Spleen (tissue), 11 donors: ENCODE results near the gene CSF3R. TPM values are rescaled to one million over a fixed set of nuclear protein-coding genes. Genes with fewer than 3 reads are reported as not detected.

Source experiments
- DNase-seq: peaks from one replicate; pipeline ENCODE4 v3.0.0-alpha.2; 2020
- H3K27ac ChIP-seq, 8 donors: fragments of 200-600 bp; sonication (generic) in 7 of 8; 1 replicate in 4 of 8; 2 replicates in 4 of 8; pipeline versions ENCODE4 v1.5.0 to v1.8.0; 2016 to 2021; ENCODE audit warnings: inconsistent platforms in 4 of 8, mild to moderate bottlenecking in 4 of 8, moderate library complexity in 1 of 8
- H3K27me3 ChIP-seq, 7 donors: fragments of 200-600 bp; sonication (generic) in 6 of 7; replicated peaks in 1 of 7; 1 replicate in 4 of 7; 2 replicates in 3 of 7; pipeline versions ENCODE4 v1.5.0 to v1.8.0; 2016 to 2021; ENCODE audit warnings: inconsistent platforms in 3 of 7, mild to moderate bottlenecking in 1 of 7
- H3K36me3 ChIP-seq, 6 donors: fragments of 200-600 bp; sonication (generic) in 5 of 6; 1 replicate in 4 of 6; 2 replicates in 2 of 6; pipeline versions ENCODE4 v1.5.0 to v1.8.0; 2016 to 2021; ENCODE audit warnings: inconsistent platforms in 2 of 6
- H3K4me1 ChIP-seq, 6 donors: fragments of 200-600 bp; sonication (generic) in 5 of 6; 1 replicate in 3 of 6; 2 replicates in 3 of 6; pipeline versions ENCODE4 v1.5.0 to v1.8.0; 2016 to 2021; ENCODE audit warnings: inconsistent platforms in 3 of 6
- H3K4me3 ChIP-seq, 8 donors: fragments of 200-600 bp; sonication (generic) in 7 of 8; 1 replicate in 4 of 8; 2 replicates in 4 of 8; pipeline versions ENCODE4 v1.5.0 to v1.8.0; 2016 to 2021; ENCODE audit warnings: inconsistent platforms in 4 of 8, mild to moderate bottlenecking in 4 of 8, moderate library complexity in 2 of 8
- H3K9me3 ChIP-seq, 8 donors: fragments of 200-600 bp; sonication (generic) in 7 of 8; 1 replicate in 4 of 8; 2 replicates in 4 of 8; pipeline versions ENCODE4 v1.5.0 to v1.8.0; 2016 to 2021; ENCODE audit warnings: inconsistent platforms in 4 of 8
- CTCF ChIP-seq, 11 experiments: fragments of 200-600 bp in 7 of 11; fragments of 450-650 bp in 4 of 11; sonication (generic) in 4 of 11; IDR thresholded peaks in 8 of 11; conservative IDR thresholded peaks in 3 of 11; 1 replicate in 7 of 11; 2 replicates in 4 of 11; pipeline versions ENCODE4 v1.4.0 to v1.8.0; 2016 to 2021; ENCODE audit warnings: antibody characterized with exemption in 11 of 11, inconsistent platforms in 4 of 11, mild to moderate bottlenecking in 1 of 11
- POLR2A ChIP-seq, 3 donors: fragments of 450-650 bp; IDR thresholded peaks; one replicate each; pipeline ENCODE4 v1.5.1; 2017; ENCODE audit warnings: antibody characterized with exemption in 3 of 3, mild to moderate bottlenecking in 1 of 3
- POLR2AphosphoS5 ChIP-seq, 3 donors: sonication (generic); formaldehyde crosslinking; IDR thresholded peaks; one replicate each; pipeline ENCODE4 v1.5.1; 2017; ENCODE audit warnings: antibody characterized with exemption in 3 of 3
- WGBS, 5 donors: extraction: QIAGEN DNeasy Blood & Tissue Kit in 3 of 5; methylation state at CpG; one replicate each; pipeline versions ENCODE4 v1.1.5 to v1.1.7; 2013 to 2018; 5-methylcytosine and 5-hydroxymethylcytosine counted together
- intact Hi-C: fragments of 100-400 bp; cut with DNase I; formaldehyde crosslinking; loops from one replicate; pipeline ENCODE4 v1.15.0; 2023; ENCODE audit warnings: low total_unique reads
- polyA plus RNA-seq, 3 donors: library from polyadenylated mRNA; stranded (reverse); fragments of 200-250 nt; gene quantifications; one replicate each; pipeline ENCODE4 v1.2.1, GENCODE V29; 2013
- total RNA-seq, 7 donors: library from RNA; depleted of rRNA in 3 of 7; stranded (reverse); fragments of >200 nt in 3 of 7; fragmentation: NEBNext Ultra II Directional in 4 of 7; extraction: Animal tissue kit (Norgen Biotek cat#: 25700) in 4 of 7; gene quantifications; one replicate each; pipeline versions ENCODE4 v1.1.0 to v1.2.1, GENCODE V29; 2016 to 2021
- donor health status: healthy with polysubstance abuse.
- donor health status: DM: no; HTN: no; CAD: no; lungs with moderate emphysema.
- donor health status: DM: no; HTN: no; CAD: no.
- donor health status: Bipolar disorder and iron deficiency.
- donor health status: healthy.
- donor health status: DM: no; HTN: no; CAD: no.
- donor health status: DM: yes; HTN: yes; CAD: no.

Gene CSF3R
- total and polyA plus RNA-seq, 10 donors = 8.9 to 795 (median 220) TPM

GRCh38 chr1:36463803-36464604 is 18.7 kb downstream of the CSF3R start, which contains the start of gene MRPS15:
Gene MRPS15 (minus strand): TSS chr1:36464384. CDS start chr1:36464275, 109 bp downstream.
- peaks cover 11 to 58% (median 24%) of the 10 kb centered on the region in 6 donors for H3K4me1 ChIP-seq
- peak within 1 kb of the TSS; percentile 73 to 99 (median 98) for H3K4me3 ChIP-seq
- peaks cover 0 to 73% (median 31%) of the 10 kb centered on the region in 6 donors for H3K36me3 ChIP-seq
- 0% methylated on average over 62 to 65 of the region's 65 CpGs for WGBS, 5 donors
- peak within 1 kb of the TSS; percentile 88 to 95 (median 91) for H3K27ac ChIP-seq
- DNase-seq = peak; percentile 99
- H3K9me3 ChIP-seq = no peaks in the 10 kb centered on the region
- no peaks in the 10 kb centered on the region for H3K27me3 ChIP-seq
- peak in 3 of 11 experiments; percentile 5 to 25 (median 11) for TF ChIP-seq CTCF (IDR thresholded peaks at IDR 0.05 in 8 of 11, conservative IDR thresholded peaks at IDR 0.05 in 3 of 11)
- peak; percentile 95 to 98 (median 97) for TF ChIP-seq POLR2AphosphoS5 (IDR thresholded peaks at IDR 0.05)
- TF ChIP-seq POLR2A (IDR thresholded peaks at IDR 0.05) = peak in 2 of 3 donors; percentile 37 to 89
- intact Hi-C loops = no loop called here

- Histone ChIP-seq H3K36me3 (peaks cover 0 to 73% (median 34%) of the 10 kb centered on the region in 6 donors), H3K4me3 (peak overlapping the region; percentile 73 to 99 (median 98)), H3K27me3 (no peaks in the 10 kb centered on the region), H3K27ac (peak overlapping the region in 5 of 8 donors; percentile 90 to 95 (median 93)), H3K4me1 (peaks cover 11 to 63% (median 30%) of the 10 kb centered on the region in 6 donors), H3K9me3 (no peaks in the 10 kb centered on the region)
- TF ChIP-seq POLR2A (IDR thresholded peaks at IDR 0.05) = no peak
- no peak for TF ChIP-seq CTCF (IDR thresholded peaks at IDR 0.05 in 8 of 11, conservative IDR thresholded peaks at IDR 0.05 in 3 of 11)
- TF ChIP-seq POLR2AphosphoS5 (IDR thresholded peaks at IDR 0.05) = no peak
- 7 to 27% (median 19%) methylated on average over 5 to 6 of the region's 6 CpGs for WGBS, 5 donors
- intact Hi-C loops = no loop called here
- no peak for DNase-seq
Observed at GRCh38 chr1:36463463-36463802, 19.3 kb downstream of the CSF3R start.

GRCh38 chr1:36458910-36459309 is 23.8 kb downstream of the CSF3R start:
- peaks cover 11 to 65% (median 42%) of the 10 kb centered on the region in 6 donors for H3K4me1 ChIP-seq
- peak; percentile 47 for DNase-seq
- H3K4me3 ChIP-seq = no peak overlapping the region
- 39 to 77% (median 64%) methylated on average over 3 of the region's 3 CpGs for WGBS, 5 donors
- intact Hi-C loops = no loop called here
- peaks cover 0 to 86% (median 57%) of the 10 kb centered on the region in 6 donors for H3K36me3 ChIP-seq
- no peaks in the 10 kb centered on the region for H3K27me3 ChIP-seq
- H3K9me3 ChIP-seq = no peaks in the 10 kb centered on the region
- TF ChIP-seq CTCF (IDR thresholded peaks at IDR 0.05 in 8 of 11, conservative IDR thresholded peaks at IDR 0.05 in 3 of 11) (peak in 1 of 11 experiments; percentile 6), POLR2A (IDR thresholded peaks at IDR 0.05) (no peak), POLR2AphosphoS5 (IDR thresholded peaks at IDR 0.05) (peak in 1 of 3 donors; percentile 36)
- H3K27ac ChIP-seq = peak overlapping the region in 5 of 8 donors; percentile 38 to 85 (median 71)

- Histone ChIP-seq H3K27me3 (no peaks in the 10 kb centered on the region), H3K36me3 (peaks cover 0 to 86% (median 57%) of the 10 kb centered on the region in 6 donors), H3K27ac (peak overlapping the region in 6 of 8 donors; percentile 38 to 85 (median 66)), H3K4me3 (peak overlapping the region in 1 of 8 donors; percentile 11), H3K4me1 (peaks cover 0 to 53% (median 31%) of the 10 kb centered on the region in 6 donors), H3K9me3 (no peaks in the 10 kb centered on the region)
- WGBS, 5 donors = 26 to 56% (median 26%) methylated on average over 5 of the region's 5 CpGs
- intact Hi-C loops = no loop called here
- TF ChIP-seq POLR2A (IDR thresholded peaks at IDR 0.05) (no peak), CTCF (IDR thresholded peaks at IDR 0.05 in 8 of 11, conservative IDR thresholded peaks at IDR 0.05 in 3 of 11) (no peak)
- DNase-seq = peak; percentile 59
Observed at GRCh38 chr1:36457691-36458090, 25.0 kb downstream of the CSF3R start.
